Stomach smooth muscle (tissue), 2 donors: ENCODE results near the gene C9.

Experiments used
- H3K27ac ChIP-seq: one replicate; pipeline ENCODE4 v1.7.0; 2013; ENCODE audit warnings: mild to moderate bottlenecking, low read length, inconsistent platforms
- H3K27me3 ChIP-seq, 2 donors: one replicate each; pipeline ENCODE4 v1.7.0; 2013; ENCODE audit warnings: low read length in 2 of 2; ENCODE audit not compliant: insufficient read depth in 2 of 2, control insufficient read depth in 1 of 2
- H3K36me3 ChIP-seq, 2 donors: one replicate each; pipeline ENCODE4 v1.7.0; 2013; ENCODE audit warnings: low read length in 2 of 2; ENCODE audit not compliant: control insufficient read depth in 2 of 2, insufficient read depth in 2 of 2
- H3K4me1 ChIP-seq: one replicate; pipeline ENCODE4 v1.7.0; 2013; ENCODE audit warnings: low read length; ENCODE audit not compliant: control insufficient read depth, insufficient read depth
- H3K4me3 ChIP-seq, 2 donors: one replicate each; pipeline ENCODE4 v1.7.0; 2013; ENCODE audit warnings: low read length in 2 of 2
- H3K9ac ChIP-seq, 2 donors: one replicate each; pipeline ENCODE4 v1.7.0; 2013; ENCODE audit warnings: low read length in 2 of 2, mild to moderate bottlenecking in 1 of 2
- H3K9me3 ChIP-seq, 2 donors: one replicate each; pipeline ENCODE4 v1.7.0; 2013; ENCODE audit warnings: low read length in 2 of 2; ENCODE audit not compliant: control insufficient read depth in 2 of 2
- donor health status: healthy.
- donor health status: Pancreatic carcinoma.

Gene C9

GRCh38 chr5:39264528-39264927, 99.8 kb downstream of the C9 start:
- no peak overlapping the region for H3K4me3 ChIP-seq
- no peaks in the 10 kb centered on the region for H3K27me3 ChIP-seq
- H3K9ac ChIP-seq = no peak overlapping the region
- no peaks in the 10 kb centered on the region for H3K36me3 ChIP-seq
- no peaks in the 10 kb centered on the region for H3K9me3 ChIP-seq
- H3K4me1 ChIP-seq = no peaks in the 10 kb centered on the region
- no peak overlapping the region for H3K27ac ChIP-seq

GRCh38 chr5:39262981-39263380, 101.3 kb downstream of the C9 start:
- Histone ChIP-seq H3K27ac (no peak overlapping the region), H3K36me3 (no peaks in the 10 kb centered on the region), H3K27me3 (no peaks in the 10 kb centered on the region), H3K4me3 (no peak overlapping the region), H3K4me1 (no peaks in the 10 kb centered on the region), H3K9me3 (no peaks in the 10 kb centered on the region), H3K9ac (no peak overlapping the region)

DNA sequence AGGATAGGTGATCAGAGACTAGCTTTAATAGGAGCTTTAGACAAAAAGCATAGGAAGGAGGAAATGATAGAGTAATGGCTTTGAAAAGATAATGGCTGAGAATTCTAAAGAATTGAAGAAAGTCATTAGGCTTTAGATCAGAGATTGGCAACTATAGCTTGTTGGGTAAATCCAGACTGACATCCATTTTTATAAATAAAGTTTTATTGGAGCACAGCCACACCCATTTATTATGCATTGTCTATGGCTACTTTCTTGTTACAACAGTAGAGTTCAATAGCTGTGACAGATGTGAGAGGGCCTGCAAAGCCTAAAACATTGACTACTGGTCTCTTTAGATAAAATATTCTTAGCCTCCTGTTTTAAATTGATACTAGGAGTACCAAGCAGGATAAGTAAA, 104.2 kb downstream of the C9 start:
- Histone ChIP-seq H3K9ac (no peak overlapping the region), H3K4me1 (no peaks in the 10 kb centered on the region), H3K36me3 (no peaks in the 10 kb centered on the region), H3K4me3 (no peak overlapping the region), H3K27me3 (no peaks in the 10 kb centered on the region), H3K9me3 (no peaks in the 10 kb centered on the region), H3K27ac (no peak overlapping the region)

GRCh38 chr5:39257554-39257953, 106.7 kb downstream of the C9 start:
- Histone ChIP-seq H3K9me3 (no peaks in the 10 kb centered on the region), H3K4me1 (no peaks in the 10 kb centered on the region), H3K4me3 (no peak overlapping the region), H3K36me3 (no peaks in the 10 kb centered on the region), H3K27me3 (no peaks in the 10 kb centered on the region), H3K27ac (no peak overlapping the region), H3K9ac (no peak overlapping the region)

DNA sequence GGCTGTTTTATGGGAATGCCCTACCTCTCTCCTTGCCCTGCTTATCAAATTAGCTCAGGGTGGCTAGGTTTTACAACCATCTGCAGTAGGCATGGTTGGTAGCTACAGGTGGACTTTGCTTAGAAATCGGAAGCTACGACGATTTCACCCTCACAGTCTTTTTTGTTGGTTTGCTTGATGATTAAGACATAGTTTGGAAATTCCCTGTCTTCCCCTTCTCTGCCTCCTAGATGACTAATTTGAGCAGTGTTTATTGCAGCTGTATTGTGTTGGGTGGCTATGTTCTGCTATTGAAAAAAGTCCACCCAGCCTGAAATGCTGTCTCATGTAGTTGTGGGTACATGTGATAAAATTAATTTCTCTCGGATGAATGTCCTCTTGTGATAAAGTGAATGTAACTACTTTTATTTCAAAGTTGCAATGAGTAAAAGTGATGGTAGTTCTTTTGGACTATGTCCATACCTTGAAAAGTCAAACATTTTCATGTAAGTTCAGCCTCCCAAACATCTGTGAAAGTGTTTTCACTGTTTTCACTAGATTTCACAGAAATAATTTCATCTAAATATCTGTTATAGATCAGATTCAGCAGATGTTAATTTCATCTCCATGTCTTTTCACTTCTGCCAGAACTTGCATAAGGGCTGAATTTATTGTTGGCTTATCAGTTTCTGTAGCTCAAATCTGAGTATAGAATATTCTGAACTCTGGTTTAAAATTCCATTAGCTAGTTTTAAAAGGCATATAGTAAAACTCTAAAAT, 107.6 kb downstream of the C9 start:
- Histone ChIP-seq H3K9me3 (no peaks in the 10 kb centered on the region), H3K36me3 (no peaks in the 10 kb centered on the region), H3K4me1 (no peaks in the 10 kb centered on the region), H3K27me3 (no peaks in the 10 kb centered on the region), H3K27ac (no peak overlapping the region), H3K9ac (no peak overlapping the region), H3K4me3 (no peak overlapping the region)

DNA sequence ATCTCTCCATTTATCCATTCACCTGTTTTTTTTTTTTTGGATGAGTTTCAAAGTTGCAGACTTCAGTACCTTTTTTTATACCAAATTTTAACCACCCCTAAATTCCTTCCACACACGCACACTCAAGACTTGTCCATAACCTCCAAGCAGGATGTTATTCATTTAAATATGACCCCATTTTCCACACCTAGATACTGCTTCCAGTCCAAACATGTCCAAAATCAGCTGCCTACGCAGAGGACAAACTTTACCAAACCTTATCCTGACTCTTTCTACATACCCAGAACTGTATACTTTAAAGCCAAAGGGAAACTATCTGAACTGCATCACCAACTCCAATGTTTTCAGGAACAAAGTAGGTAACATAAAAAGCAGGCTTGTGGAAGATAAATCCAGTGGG, 108.9 kb downstream of the C9 start:
- no peaks in the 10 kb centered on the region for H3K36me3 ChIP-seq
- H3K27ac ChIP-seq = no peak overlapping the region
- H3K4me1 ChIP-seq = no peaks in the 10 kb centered on the region
- H3K9me3 ChIP-seq = no peaks in the 10 kb centered on the region
- no peaks in the 10 kb centered on the region for H3K27me3 ChIP-seq
- no peak overlapping the region for H3K9ac ChIP-seq
- H3K4me3 ChIP-seq = no peak overlapping the region

DNA sequence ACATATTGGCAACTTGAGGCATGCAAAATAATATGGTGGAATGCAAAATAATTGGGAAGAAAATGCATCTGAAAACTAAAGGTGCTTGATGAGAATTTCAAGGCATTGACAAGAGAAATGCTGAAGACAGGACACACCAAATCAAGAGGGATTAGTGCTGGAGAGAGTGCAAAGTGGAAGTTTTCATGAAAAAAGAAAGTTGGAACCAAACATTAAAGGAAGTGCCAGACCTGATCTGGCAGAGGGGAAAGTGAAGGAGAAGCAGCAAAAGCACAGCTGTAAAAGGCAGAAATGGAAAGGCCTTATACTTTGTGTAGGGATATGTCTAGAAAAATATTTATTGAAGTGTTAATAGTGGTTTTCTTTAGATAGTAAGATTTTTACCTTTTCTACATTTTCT, 109.6 kb downstream of the C9 start:
- H3K9me3 ChIP-seq = no peaks in the 10 kb centered on the region
- H3K4me3 ChIP-seq = no peak overlapping the region
- H3K36me3 ChIP-seq = no peaks in the 10 kb centered on the region
- H3K27ac ChIP-seq = no peak overlapping the region
- no peaks in the 10 kb centered on the region for H3K4me1 ChIP-seq
- no peak overlapping the region for H3K9ac ChIP-seq
- no peaks in the 10 kb centered on the region for H3K27me3 ChIP-seq

DNA sequence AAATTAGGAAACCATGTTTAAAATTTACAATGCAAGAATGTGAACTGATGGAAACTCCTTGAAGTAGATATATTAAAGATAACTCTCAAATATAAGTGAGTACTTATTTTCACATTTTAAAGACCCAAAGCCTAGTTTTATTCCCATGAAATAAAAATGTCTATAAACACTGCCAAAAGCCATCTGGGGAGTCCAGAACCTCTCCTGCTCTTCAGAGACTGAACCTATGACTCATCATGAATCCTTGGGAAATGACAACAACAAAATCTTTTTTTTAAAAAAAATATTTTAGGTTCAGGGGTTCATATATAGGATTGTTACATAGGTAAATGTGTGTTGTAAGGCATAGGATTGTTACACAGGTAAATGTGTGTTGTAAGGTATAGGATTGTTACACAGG, 111.1 kb downstream of the C9 start:
- Histone ChIP-seq H3K27ac (no peak overlapping the region), H3K4me1 (no peaks in the 10 kb centered on the region), H3K9me3 (no peaks in the 10 kb centered on the region)

GRCh38 chr5:39249564-39250274, 114.6 kb downstream of the C9 start:
- Histone ChIP-seq H3K9me3 (no peaks in the 10 kb centered on the region), H3K4me3 (no peak overlapping the region)

More for the DNA sequence above, 111.1 kb downstream of the C9 start:
- no peaks in the 10 kb centered on the region for H3K27me3 ChIP-seq
- H3K9ac ChIP-seq = no peak overlapping the region
- no peaks in the 10 kb centered on the region for H3K36me3 ChIP-seq
- H3K4me3 ChIP-seq = no peak overlapping the region

GRCh38 chr5:39249069-39249468, 115.2 kb downstream of the C9 start:
- Histone ChIP-seq H3K4me3 (no peak overlapping the region), H3K9me3 (no peaks in the 10 kb centered on the region), H3K9ac (no peak overlapping the region), H3K4me1 (no peaks in the 10 kb centered on the region), H3K27me3 (no peaks in the 10 kb centered on the region), H3K36me3 (no peaks in the 10 kb centered on the region), H3K27ac (no peak overlapping the region)

More at GRCh38 chr5:39249564-39250274, 114.6 kb downstream of the C9 start:
- no peaks in the 10 kb centered on the region for H3K36me3 ChIP-seq
- no peaks in the 10 kb centered on the region for H3K4me1 ChIP-seq
- no peak overlapping the region for H3K9ac ChIP-seq
- no peak overlapping the region for H3K27ac ChIP-seq
- H3K27me3 ChIP-seq = no peaks in the 10 kb centered on the region

DNA sequence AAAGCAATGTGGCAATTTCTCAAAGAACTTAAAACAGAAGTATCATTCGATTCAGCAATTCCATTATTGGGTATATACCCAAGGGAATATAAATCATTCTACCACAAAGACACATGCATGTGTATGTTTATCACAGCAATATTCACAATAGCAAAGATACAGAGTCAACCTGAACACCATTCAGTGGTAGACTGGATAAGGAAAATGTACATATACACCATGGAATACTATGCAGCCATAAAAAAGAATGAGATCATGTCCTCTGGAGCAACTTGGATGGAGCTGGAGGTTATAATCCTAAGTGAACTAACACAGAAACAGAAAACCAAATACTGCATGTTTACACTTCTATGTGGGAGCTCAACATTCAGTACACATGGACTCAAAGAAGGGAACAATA, 123.5 kb downstream of the C9 start:
- H3K9me3 ChIP-seq = no peaks in the 10 kb centered on the region
- no peak overlapping the region for H3K27ac ChIP-seq
- H3K27me3 ChIP-seq = no peaks in the 10 kb centered on the region
- no peaks in the 10 kb centered on the region for H3K4me1 ChIP-seq
- H3K9ac ChIP-seq = no peak overlapping the region
- no peak overlapping the region for H3K4me3 ChIP-seq
- no peaks in the 10 kb centered on the region for H3K36me3 ChIP-seq
